SH-SY5Y (cell line): ENCODE data around the gene MSLN.

Source experiments
- GATA2 ChIP-seq: IDR thresholded peaks from 2 replicates; pipeline ENCODE4 v1.6.1; 2011; ENCODE audit warnings: mild to moderate bottlenecking, low read depth, low read length
- GATA3 ChIP-seq: IDR thresholded peaks from 2 replicates; pipeline ENCODE4 v1.6.1; 2011; ENCODE audit warnings: low read depth, mild to moderate bottlenecking, low read length, moderate library complexity

GRCh38 chr16:767743-768235, 7.3 kb downstream of the MSLN start:
- TF ChIP-seq GATA2 (no peak), GATA3 (no peak)
